AG09309 (cell line): Measurements from ENCODE around the gene PAQR7.

ENCODE experiments used
- DNase-seq: peaks from one replicate; pipeline ENCODE4 v3.0.0-alpha.2; 2010; ENCODE audit warnings: low read depth
- H3K4me3 ChIP-seq: 2 replicates; pipeline ENCODE4 v1.5.1; 2011; ENCODE audit warnings: mild to moderate bottlenecking, low read depth, low read length, moderate library complexity; ENCODE audit not compliant: control insufficient read depth
- TF ChIP-seq, protein P1 (sequence below): IDR thresholded peaks from 2 replicates; pipeline ENCODE4 v1.5.1; 2011; ENCODE audit warnings: mild to moderate bottlenecking, low read depth, low read length, inconsistent platforms; ENCODE audit not compliant: insufficient read depth, control insufficient read depth; ENCODE audit errors: missing control alignments

PAQR7 gene

DNA sequence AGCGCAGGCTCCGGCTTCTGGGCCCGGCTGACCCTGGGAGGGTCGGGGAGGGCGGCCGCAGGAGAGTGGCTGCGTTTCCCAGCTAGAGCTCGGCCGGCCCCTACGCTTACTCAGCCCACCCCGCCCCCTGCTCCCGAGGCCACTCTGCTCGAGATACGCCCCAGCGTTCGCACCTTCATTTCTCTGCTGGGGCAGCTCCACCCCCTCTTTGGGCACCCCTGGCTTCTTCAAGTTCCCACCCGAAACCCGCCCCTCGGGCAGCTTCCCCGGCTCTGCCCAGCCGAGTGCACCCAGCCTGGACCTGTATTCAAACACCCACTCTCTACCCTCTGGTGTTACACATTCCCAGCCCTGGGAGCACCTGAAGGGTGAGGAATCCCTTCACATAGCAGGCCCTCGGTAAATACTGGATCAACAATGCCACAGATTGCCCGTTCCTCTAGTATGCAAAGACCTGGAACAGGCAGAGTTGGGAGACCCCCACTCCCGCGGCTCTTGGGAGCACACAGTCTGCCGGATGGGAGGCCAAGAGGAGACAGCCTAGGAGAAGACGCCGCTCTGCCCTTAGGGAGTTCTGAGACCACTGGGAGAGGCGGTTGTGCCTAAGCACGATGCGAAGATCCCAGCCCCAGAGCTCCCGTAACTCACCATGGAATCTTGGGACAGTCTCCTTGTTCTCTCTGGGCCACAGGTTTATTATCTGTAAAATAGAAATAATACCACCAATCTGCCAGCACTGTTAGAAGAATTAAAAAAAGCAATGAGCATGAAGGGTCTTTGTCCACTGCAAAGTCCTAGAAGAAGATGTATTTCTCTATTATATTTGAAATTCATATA is 566 bp upstream of the PAQR7 start:
- H3K4me3 ChIP-seq = peak overlapping the region; percentile 47
- DNase-seq = no peak
- TF ChIP-seq, protein P1, sequence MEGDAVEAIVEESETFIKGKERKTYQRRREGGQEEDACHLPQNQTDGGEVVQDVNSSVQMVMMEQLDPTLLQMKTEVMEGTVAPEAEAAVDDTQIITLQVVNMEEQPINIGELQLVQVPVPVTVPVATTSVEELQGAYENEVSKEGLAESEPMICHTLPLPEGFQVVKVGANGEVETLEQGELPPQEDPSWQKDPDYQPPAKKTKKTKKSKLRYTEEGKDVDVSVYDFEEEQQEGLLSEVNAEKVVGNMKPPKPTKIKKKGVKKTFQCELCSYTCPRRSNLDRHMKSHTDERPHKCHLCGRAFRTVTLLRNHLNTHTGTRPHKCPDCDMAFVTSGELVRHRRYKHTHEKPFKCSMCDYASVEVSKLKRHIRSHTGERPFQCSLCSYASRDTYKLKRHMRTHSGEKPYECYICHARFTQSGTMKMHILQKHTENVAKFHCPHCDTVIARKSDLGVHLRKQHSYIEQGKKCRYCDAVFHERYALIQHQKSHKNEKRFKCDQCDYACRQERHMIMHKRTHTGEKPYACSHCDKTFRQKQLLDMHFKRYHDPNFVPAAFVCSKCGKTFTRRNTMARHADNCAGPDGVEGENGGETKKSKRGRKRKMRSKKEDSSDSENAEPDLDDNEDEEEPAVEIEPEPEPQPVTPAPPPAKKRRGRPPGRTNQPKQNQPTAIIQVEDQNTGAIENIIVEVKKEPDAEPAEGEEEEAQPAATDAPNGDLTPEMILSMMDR = no peak

DNA sequence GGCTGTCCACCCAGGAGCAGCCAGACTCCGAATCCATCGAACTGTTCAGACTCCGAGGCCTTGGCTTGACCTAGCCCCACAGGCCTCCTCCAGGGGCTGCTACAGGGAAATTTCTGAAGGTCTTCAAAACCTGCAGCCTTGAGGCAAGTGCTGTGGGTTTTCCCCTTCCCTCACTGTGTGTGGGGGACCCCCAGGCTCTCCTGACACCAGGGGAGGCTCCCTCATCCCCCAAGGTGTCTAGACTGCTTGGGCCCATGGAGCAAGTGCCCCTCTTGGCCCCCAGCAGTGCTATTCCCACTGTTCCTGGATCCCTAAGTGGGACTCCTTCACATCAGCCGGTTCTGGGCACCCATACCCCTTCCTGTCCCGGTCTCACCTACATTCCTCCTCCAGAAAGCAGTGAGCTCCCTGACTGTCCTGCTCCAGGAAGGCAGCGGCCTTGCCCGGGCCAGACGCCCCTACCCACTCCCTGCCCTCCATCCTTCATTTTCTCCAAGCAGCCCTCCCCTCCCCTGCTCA is 814 bp downstream of the PAQR7 start:
- DNase-seq = no peak
- peak overlapping the region; percentile 47 for H3K4me3 ChIP-seq
- TF ChIP-seq, protein P1 = no peak

DNA sequence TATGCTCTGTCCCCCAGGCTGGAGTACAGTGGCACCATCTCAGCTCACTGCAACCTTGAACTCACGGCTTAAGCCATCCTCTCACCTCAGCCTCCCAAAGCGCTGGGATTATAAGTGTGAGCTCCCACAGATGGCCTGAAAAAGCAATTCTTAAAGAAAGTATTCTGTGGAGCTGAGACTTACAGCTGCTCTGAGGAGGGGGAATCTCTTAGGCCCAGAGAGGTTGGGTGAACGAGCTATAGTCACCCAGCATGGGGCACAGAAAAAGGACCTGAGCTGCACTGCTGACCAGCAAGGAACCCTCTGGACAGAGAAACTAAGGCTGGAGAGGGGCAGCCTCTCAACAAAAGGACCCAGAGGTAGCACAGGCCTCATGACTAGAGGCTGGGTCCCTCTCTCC is 1.3 kb downstream of the PAQR7 start:
- H3K4me3 ChIP-seq = peak overlapping the region; percentile 47
- DNase-seq = no peak
- TF ChIP-seq, protein P1 = no peak

DNA sequence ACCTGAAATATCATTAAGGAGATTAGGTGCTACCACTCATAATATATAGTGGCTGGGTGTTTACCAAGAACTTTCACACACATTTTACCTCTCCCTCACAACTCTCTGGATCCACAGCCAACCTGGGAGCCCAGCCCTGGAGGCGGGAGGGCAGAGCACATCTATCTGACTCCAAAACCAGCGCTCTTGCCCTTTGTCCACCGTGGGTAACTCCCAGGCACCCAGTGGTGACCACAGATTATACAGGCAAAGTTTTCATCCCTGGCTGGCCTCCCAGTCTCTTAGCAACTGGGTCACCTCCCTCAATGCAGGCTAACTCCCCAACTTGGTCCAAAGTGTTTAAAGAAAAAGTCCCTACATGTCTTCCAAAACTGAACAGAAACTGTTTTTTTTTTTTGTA is 2.4 kb downstream of the PAQR7 start:
- TF ChIP-seq, protein P1 = no peak
- no peak for DNase-seq
- H3K4me3 ChIP-seq = no peak overlapping the region

DNA sequence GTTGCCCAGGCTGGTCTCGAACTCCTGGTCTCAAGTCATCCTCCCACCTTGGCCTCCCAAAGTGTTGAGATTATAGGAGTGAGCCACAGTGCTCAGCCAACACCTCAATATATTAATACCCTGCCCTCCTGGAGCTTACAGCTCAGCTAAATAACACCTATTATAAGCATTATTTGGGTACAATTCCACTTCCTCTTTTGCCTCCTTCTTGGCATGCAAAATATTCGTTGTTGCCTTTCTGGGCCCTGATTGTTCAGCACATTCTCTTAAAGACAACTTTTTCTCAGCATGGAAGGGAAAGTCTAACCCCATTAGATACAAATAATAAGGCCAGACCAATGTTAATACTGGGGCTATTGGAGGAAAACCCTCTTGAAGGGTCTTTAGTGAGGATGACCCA is 2.8 kb downstream of the PAQR7 start:
- DNase-seq = no peak
- no peak overlapping the region for H3K4me3 ChIP-seq
- TF ChIP-seq, protein P1 = no peak

DNA sequence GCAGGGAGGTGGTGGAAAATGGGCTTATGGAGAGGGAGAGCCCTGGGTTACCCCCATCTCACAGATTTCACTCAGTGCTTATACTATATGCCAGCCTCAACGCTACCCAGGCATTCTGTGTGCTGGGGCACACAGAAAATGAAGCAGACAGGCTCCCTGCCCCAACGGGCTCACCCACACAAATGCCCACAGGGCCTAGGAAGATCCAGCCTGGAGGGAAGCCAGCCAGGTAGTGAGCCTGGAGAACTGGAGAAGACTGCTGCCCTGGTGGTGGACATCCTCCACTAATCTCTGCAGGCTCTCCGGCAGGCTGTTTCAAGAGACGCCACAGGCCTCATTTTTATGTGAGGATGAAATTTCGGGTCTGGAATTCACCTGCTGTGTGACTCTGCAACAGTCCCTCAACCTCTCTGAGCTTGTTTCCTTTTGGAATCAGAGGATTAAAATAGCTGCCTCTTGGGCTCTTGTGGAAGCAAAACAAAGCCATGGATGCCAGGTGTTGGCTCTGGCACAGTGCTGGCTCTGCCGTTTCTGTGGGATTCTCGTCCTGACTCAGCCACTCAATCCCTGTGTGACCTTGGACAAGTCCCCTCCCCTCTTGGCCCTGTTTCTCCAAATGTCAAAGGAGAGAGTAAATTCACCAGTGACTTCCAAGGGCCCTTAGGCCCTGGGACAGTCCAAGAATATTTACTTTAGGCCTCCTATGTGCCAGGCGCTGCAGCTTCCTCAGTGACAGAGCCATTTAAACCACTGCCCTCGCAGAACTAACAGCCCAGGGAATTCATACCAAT is 3.6 kb downstream of the PAQR7 start:
- DNase-seq = no peak
- H3K4me3 ChIP-seq = no peak overlapping the region
- TF ChIP-seq, protein P1 = no peak
